Stimulated activated CD4-positive, alpha-beta T cell treated with anti-CD3 and anti-CD28 coated beads, Interleukin-1b, Interleukin-23, amount 100 ng/mL, for 24 hours (primary cell): ENCODE data around the gene CLEC16A.
A peak's percentile ranks its signal among the peaks of the same experiment; 100 is the strongest.

Experiments used
- DNase-seq, 4 experiments: peaks; one replicate each; pipeline ENCODE4 v3.0.0-alpha.2; 2020; ENCODE audit warnings: low read depth in 4 of 4, low spot score in 1 of 4

The CLEC16A gene

DNA sequence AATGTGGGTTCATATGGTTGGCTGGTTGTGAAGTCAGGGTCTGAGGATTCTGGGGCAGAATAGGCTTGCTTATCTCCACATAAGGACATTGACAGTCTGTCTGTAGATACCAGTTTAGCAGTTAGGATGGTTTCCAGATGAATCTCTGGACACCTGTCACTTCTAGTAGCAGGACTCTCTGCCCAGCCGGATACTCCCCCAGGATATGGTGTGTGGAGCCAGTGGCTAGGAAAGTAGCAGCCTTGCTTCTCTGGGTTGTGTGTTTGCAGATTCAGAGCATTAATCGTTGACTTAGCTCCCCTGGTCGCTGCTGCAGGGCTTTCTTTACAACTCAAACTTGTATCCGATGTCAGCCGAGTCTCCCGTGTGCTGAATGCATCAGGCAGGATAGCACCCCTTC is 45.2 kb downstream of the CLEC16A start:
- no peak for DNase-seq

DNA sequence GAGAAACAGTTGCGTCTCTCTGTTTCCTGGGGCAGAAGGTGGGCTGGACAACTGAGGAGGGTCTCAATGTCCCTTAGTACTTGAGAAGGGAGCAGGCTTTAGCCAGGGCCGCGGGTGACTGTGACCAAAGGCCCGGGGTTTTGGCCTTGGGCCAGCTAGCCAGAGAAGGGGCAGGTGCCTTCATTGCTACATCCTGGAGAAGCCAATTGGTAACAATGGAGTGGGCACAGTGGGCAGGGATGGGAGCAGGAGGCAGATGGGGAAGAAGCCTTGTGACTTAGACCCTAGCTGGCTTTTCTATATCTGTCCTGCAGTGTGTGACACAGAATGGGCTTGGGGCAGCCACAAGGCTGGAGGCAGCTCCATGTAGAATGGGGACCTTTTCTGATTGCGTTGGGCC is 46.0 kb downstream of the CLEC16A start:
- no peak for DNase-seq

DNA sequence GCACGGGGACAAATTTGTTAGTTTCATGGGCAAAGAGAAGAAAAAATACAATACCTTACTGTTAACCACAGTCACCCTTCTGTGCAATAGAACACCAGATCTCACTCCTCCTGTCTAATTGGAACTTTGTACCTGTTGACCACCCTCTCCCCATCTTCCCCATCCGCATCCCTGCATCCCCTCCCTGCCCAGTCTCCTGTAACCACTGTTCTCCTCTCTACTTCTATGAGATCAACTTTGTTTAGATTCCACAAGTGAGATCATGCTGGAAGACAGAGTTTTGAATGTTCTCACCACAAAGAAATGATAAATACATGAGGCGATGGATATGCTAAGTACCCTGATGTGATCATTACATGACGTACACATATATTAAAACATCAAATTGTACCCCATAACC is 47.7 kb downstream of the CLEC16A start:
- DNase-seq, result no peak

DNA sequence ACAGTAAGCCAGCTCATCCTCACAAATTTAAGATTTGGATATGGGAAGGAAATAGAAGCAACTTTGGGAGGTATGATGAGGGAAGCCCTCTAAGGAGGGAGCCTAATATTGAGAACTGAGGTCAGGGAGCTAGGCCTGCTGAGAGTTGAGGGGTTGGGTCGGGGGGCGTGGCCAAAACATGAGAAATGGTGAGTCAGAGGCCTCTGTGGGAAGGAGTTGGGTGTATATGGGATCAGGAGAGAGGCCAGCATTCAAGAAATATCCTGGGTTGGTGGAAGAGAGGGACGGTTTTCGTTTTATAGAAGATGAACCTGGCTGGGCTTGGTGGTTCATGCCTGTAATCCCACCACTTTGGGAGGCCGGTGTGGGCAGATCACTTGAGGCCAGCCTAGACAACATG is 48.4 kb downstream of the CLEC16A start:
- peak in 1 of 4 experiments; percentile 43 for DNase-seq

DNA sequence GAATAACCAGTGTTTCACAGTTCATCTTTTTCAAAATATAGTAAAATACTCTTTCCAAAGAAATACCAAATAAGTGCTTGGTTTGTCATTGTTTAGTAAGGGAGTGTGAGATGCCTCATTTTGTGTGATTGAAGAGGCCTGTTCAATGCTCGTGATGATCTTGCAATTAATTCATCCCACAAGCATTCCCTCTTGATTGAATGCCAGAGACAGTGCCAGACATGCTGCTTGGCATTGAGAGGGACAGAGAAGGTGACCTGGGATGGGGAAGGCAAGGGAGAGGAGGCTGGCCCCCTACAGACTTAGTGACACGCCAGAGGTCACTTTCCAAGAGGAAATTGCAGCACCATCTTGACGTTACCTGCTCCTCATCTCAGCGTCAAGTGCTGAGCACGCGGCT is 49.3 kb downstream of the CLEC16A start:
- DNase-seq, result no peak

DNA sequence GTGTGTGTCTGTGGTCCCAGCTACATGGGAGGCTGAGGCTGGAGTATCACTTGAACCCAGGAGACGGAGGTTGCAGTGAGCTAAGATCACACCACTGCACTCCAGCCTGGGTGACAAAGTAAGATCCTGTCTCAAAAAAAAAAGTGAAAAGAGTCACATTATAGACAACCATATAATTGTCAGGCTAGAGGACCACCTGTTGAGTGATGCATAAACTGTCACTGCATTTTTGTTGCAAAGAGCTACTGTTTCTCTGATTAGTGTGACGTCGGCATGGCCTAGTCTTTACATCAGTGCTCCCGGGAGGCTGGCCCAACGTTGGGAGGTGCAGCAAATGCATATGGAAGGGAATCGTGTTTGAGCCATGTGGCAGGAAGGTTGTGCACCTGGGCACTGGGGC is 50.2 kb downstream of the CLEC16A start:
- DNase-seq, result no peak

DNA sequence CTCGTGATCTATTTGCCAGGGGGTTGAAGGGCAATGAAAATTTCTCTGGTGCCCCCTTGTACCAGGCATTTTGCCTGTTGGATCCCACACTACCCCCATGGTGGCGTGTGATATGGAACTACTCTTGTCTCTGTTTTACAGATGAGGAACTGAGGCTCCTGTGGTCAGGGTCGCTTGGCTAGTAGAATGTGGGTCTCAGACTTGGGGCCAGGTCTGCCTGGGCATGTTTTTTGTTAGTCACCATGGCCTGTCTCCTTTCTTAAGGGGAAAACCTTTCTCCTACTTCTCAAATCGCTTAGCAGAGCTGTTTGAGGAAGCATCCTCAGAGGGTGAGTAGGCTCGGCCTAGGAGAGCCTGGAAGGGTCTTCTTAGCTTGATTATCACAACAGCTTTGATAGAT is 51.2 kb downstream of the CLEC16A start:
- no peak for DNase-seq

DNA sequence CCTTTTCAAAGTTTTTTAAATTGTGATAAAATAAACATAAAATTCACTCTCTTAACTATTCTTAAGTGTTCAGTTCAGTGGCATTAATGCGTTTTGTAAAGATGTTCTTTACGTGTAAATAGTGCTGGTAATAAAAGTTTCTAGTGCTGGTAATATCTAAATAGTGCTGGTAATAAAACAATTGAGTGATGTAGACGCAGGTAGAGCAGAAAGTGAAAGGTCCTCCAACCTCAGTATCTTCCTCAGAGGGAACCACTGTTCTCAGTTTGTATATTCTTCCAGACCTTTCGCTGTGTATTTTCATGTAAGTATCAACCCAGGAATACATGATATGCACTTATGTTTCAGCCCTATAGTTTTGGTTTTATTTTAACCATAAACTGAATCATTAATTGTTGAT is 53.1 kb downstream of the CLEC16A start:
- DNase-seq, result no peak

DNA sequence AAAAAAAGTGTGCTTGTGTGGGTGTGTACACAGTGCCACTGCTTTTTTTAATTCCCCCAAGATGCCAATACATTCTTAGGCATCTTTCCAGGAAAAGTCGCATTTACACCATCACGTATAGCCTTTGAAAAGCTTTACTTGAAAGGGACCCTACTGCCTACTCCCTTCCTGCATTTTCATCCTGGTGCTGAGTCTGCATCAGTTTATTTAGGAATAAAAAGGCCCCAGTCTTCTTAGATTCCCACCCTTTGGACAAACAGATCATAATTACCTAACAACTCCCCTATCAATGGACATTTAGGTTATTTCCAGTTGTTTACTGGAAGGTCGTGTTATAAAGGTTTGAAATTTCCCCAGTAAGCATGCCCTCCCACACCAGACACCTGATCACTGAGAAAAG is 54.9 kb downstream of the CLEC16A start:
- no peak for DNase-seq

DNA sequence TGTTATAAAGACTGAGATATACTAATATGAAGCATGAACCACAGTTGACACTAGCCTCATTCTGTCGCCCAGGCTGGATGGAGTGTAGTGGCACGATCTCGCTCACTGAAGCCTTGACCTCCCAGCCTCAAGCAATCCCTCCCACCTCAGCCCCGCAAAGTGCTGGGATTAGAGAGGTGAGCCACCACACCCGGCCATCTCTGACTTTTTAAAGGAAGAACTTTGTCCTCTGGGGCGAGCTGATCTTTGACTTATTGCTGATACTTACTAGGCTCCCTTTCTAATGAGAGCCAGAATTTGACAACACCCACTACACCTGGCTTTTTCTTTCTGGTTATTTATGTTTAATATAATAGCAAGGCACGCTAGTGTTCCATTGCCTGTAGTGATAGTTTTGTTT is 57.2 kb downstream of the CLEC16A start:
- DNase-seq, result no peak

DNA sequence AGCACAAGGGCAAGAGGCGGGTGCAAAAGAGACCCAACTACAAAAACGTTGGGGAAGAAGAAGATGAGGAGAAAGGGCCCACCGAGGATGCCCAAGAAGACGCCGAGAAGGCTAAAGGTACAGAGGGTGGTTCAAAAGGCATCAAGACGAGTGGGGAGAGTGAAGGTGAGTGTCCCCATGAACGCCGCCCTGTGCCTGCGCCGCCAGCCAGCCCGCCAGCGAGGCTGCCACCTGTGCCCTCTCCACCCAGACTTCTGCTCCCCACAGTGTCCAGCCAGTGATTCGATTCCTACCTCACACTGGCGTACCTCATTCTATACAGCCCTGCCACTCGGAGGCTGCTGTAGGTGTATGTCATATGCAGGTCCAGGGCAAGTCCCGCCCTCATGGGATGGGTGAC is 58.8 kb downstream of the CLEC16A start:
- no peak for DNase-seq

DNA sequence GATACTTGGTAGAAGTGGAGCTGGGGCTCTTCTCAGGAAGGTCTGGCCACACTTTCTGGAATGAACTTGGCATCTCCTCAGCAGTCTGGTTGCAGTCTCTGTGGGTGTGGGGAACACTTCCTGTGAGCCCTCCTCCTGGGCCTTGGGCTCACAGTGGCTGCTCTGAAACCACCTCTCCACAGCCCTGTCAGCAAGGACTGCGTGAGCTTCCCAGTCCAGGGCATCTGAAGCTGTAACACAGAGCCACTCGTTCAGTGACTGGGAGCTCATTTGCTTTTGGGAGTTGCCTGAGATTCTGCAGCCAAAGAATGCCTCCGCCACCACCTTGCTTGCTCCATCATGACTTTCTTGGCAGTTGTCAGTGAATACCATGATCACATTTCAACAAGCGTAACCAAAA is 60.0 kb downstream of the CLEC16A start:
- DNase-seq, result no peak

DNA sequence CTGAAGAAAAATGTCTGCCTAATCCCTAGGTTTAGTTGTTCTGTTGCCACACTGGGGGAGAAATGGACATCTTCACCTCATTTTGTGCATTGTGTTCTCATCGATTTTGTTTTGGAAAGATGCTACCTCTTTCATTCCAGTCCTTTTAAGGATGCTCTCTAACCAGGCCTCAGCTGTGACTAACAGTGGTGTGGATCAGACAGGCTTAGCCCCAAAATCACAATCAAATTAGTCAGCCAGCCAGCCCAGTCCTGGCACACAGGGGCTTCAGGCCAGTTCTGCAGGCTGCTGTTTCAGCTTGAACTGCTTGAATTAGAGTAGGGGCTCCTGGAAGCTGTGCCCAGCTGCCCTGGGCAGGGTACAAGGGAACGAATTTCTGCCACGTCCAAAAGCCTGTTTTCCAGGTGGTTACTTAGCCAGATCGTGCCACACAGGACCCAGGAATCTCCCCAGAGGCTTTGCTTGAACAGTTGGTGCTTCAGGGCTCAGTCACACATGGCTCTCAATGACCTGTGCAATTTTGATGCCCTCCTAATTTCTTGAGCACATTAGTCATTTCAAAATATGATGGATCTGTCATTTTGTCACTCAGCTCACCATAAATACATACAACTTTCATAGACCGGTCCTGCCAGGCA is 60.7 kb downstream of the CLEC16A start:
- no peak for DNase-seq

DNA sequence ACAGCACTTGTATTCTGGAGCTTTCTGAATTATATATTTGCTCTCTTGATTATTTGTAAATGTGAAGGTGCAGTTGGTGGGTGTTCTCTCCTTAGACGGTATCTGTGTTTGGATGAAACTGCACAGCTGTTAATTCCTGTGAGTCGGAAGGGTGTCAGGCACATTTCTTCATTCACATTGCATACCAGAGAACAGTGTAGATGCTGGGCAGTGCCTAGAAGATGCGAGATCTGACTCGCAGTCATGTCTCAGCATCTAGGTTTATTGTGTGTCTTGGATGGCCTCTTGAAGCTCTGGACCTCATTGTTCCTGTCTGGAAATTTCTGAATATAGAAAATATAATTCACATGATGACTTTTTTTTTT is 61.2 kb downstream of the CLEC16A start:
- DNase-seq, result no peak

DNA sequence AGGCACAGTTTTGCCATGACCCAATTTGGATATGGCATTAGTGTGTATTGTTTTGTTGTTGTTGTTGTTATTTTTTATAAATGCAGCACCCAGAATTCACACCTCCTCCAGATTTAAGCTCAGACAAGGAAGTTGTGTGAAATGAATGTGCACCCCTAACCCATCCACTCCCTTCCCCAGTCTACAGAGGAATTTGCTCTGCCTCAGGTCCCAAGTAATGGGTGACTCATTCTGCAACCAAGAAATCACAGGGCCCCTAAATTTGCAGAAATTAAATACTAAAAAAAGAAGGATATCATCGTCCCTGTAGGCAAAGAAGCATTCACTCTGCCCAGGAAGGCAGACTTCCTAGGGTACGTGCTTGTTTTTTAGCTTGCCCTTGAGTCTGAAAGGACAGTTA is 62.3 kb downstream of the CLEC16A start:
- DNase-seq, result no peak

DNA sequence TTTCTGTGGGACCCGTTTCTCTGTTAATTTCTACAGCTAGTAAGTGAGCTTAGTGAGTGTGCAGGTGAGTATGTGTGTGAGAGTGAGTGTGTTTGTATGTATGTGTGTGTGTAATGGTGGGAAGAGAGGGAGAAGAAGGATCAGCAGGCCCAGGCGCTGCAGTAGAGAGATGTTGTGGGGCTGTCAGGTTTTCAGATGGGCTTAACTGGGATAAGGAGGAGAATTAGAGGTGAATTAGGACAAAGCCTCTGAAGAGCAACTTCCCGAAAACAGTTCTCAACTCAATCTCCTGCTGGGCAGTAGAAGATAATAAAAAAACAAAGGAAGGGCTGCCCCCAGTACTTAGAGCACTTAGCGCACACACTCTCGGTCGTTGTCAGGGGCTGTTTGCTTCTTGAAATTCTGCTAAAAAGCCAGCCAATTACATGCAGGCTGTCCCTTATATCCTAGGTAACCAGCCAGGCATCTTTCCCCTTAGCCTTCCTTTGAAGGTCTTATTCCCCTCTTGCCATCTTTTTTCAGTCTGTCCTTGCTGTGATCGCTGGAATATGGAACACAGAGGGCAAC is 63.4 kb downstream of the CLEC16A start:
- no peak for DNase-seq

DNA sequence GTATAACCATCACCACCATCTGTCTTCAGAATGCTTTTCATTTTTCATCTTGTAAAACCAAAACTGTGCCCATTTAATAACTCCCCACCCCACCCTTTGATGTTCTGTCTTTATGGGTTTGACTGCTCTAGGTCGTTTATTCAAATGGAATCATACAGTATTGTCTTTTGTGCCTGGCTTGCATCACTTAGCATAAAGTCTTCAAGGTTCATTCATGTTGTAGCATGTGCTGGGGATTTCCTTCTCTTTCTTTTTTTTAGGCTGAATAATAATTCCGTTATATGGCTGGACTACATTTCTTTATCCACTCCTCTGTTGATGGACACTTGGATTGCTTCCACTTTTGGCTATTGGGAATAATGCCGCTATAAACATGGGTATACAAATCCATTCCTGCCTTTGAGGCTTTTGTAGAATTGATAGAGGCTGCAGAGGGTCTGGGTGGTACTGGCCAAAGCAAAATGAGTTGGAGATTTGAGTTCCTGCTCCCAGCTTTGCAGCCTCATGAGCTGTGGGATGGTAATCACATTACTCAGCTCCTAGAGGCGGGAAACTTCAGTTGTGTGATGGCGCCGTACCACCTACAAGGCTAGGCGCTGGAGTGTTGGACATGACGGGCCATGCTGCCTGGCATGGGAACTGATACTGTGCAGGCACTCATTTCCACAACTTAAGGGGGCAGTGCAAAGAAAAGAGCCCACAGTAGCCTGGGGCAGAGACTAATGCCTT is 64.8 kb downstream of the CLEC16A start:
- DNase-seq, result no peak

DNA sequence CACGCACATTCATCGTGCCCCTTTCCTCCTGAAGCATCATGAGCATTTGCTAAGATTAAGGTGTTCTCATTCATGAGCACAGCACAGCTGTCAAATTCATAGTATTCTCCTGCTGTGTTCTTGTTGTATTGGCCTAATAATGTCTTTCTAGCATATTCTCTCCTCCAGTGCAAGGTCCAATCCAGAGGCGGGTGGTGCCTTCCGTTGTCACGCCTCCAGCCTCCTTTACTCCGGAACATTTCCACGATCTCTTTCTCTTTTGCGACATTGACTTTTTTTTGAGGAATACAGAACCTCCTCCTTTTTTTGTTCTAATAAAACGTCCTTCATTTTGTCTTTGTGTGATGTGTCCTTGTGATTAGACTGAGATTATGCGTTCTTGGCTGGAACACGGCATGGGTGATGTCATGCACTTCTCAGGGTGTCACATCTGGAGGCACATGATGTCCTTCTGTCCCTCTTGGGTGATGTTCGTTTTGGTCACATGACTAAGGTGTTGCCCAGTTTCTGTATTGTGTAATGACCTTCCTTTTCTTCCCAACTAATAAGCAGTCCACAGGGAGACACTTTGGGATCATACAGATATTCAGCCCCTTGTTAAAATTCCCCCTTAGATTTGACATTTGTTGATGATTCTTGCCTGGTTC is 66.3 kb downstream of the CLEC16A start:
- DNase-seq, result no peak

DNA sequence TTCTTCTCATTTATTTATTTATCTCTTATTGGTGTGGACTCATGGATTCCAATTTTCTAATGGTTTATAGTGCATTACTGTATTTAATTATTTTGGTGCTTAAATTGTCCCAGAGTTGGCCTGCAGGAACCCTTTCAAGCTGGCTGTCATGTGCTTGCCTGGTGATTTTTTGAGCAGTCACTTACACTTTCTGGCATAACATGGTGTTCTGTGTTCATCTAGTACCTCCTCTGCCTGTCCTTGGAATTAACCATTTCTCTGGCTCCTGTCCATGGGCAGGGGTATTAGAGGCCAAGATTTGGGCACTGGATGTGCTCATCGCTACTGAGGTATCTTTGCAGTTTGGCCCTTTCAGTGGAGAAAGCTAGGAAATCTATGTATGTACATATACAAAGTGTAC is 67.0 kb downstream of the CLEC16A start:
- no peak for DNase-seq

DNA sequence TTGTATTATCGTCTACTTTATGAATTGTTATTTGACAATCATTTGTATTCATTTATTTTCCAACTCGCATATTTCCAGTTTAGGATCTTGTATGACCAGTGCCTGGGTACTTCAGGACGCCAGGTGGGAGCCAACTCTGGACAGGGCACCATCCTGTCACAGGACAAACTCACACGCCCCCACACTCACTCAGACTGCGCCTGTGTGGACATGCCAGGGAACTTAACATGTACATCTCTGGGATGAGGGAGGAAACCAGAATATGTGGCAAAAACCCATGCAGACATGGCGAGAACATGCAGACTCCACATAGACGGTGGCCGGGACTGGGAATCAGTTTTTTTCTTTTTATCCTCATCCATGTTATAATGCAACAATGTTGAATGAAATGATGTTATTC is 68.5 kb downstream of the CLEC16A start:
- DNase-seq, result no peak

DNA sequence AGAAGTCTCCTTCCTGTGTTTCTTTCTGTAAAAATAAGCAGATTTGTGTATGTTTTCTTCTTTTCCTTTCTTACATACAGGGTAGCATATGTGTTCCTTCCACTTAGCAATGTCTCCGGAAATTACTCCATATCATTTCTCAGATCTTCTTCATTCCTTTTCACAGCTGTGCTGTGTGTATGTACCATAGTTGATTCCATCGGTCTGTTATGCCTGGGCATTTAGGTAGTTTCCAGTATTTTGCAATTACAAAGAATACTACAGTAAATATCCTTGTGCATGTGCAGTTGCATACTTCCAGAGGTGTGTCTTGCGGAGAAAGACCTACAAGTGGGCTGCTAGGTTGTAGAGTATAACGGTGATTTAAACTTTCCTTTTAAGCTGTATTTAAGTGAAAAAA is 69.8 kb downstream of the CLEC16A start:
- no peak for DNase-seq

DNA sequence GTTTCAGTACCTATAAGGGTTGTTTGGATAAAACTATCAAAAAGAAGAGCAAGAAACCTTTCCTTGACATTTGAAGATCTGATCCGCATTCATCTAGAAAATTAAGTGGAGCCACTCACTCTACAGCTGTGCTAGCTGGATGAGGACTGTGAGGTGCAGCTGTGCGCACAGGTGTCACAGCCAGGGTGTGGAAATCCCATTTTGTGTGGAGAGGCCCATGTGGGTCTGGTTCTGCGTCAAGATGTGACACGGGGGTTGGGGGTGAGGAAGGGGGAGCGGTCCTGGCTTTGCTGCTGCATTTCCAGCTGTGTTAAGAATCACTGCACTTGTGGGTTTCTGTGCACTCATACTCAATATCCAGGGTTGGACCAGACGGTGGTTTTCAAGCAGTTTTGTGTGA is 70.7 kb downstream of the CLEC16A start:
- DNase-seq, result no peak
